Measurements from ENCODE around the gene EPHA3. TPM values are rescaled to one million over a fixed set of nuclear protein-coding genes. Genes with fewer than 3 reads are reported as not detected.

EPHA3 gene
- total RNA-seq, 1 experiment from 2014 or later = 0.74 TPM

- Mint-ChIP-seq H3K36me3 (no peaks in the 10 kb centered on the region), H3K4me3 (no peak overlapping the region), H3K4me1 (no peaks in the 10 kb centered on the region), H3K9me3 (peaks cover 11% of the 10 kb centered on the region; the same call in 1 of the 2 replicates), H3K27me3 (ENCODE audit: low read depth) (no peaks in the 10 kb centered on the region), H3K27ac (no peak overlapping the region; the same call in 1 of the 2 replicates)
- TF ChIP-seq ZNF317 (CRISPR knock-in tag; IDR thresholded peaks at IDR 0.05; ENCODE audit: borderline replicate concordance, low read depth) (no peak), SMAD3 (CRISPR knock-in tag; IDR thresholded peaks at IDR 0.05; ENCODE audit: borderline replicate concordance) (no peak), KAT7 (CRISPR knock-in tag; IDR thresholded peaks at IDR 0.05; ENCODE audit: borderline replicate concordance) (no peak)
- TF ChIP-seq, protein P1, sequence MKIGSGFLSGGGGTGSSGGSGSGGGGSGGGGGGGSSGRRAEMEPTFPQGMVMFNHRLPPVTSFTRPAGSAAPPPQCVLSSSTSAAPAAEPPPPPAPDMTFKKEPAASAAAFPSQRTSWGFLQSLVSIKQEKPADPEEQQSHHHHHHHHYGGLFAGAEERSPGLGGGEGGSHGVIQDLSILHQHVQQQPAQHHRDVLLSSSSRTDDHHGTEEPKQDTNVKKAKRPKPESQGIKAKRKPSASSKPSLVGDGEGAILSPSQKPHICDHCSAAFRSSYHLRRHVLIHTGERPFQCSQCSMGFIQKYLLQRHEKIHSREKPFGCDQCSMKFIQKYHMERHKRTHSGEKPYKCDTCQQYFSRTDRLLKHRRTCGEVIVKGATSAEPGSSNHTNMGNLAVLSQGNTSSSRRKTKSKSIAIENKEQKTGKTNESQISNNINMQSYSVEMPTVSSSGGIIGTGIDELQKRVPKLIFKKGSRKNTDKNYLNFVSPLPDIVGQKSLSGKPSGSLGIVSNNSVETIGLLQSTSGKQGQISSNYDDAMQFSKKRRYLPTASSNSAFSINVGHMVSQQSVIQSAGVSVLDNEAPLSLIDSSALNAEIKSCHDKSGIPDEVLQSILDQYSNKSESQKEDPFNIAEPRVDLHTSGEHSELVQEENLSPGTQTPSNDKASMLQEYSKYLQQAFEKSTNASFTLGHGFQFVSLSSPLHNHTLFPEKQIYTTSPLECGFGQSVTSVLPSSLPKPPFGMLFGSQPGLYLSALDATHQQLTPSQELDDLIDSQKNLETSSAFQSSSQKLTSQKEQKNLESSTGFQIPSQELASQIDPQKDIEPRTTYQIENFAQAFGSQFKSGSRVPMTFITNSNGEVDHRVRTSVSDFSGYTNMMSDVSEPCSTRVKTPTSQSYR (CRISPR knock-in tag; IDR thresholded peaks at IDR 0.05) = no peak
- DNase-seq (ENCODE audit: low spot score) (no peak), ATAC-seq (no peak)
- ChIA-PET POLR2A (interaction anchor here (0.6 to 0.7 kb wide), 2 partner anchors 53 to 311 kb away, joined by 4 to 7 read pairs; no protein-coding TSS in a partner anchor), CTCF (interaction anchor here (0.6 kb wide), 1 partner anchor 1300 kb away, joined by 3 read pairs; no protein-coding TSS in a partner anchor)
These were observed 399.2 kb downstream of the EPHA3 start for GRCh38 chr3:89506462-89507103.

DNA sequence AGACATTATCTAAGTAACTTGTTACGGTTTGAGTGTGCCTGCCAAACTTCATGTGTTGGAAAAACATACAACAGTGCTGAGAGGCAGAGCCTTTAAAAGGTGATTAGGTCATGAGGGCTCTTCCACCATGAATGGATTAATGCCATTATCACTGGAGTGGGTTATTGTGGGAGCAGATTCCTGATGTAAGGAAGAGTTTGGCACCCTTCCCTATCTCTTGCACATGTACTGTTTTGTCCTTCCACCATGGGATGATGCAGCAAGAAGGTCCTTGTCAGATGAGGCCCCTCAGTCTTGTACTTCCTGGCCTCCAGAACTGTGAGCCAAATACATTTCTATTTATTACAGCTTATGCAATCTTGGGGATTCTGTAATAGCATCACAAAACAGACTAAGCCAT is 413.9 kb downstream of the EPHA3 start:
- H3K27me3 Mint-ChIP-seq (ENCODE audit: low read depth) = no peaks in the 10 kb centered on the region
- CTCF ChIA-PET = no interaction called here
- no peaks in the 10 kb centered on the region for H3K36me3 Mint-ChIP-seq
- peaks cover 21% of the 10 kb centered on the region for H3K4me1 Mint-ChIP-seq
- DNase-seq (ENCODE audit: low spot score) = no peak
- POLR2A ChIA-PET = no interaction called here
- no peak for ATAC-seq
- no peak overlapping the region for H3K4me3 Mint-ChIP-seq
- TF ChIP-seq, protein P2, sequence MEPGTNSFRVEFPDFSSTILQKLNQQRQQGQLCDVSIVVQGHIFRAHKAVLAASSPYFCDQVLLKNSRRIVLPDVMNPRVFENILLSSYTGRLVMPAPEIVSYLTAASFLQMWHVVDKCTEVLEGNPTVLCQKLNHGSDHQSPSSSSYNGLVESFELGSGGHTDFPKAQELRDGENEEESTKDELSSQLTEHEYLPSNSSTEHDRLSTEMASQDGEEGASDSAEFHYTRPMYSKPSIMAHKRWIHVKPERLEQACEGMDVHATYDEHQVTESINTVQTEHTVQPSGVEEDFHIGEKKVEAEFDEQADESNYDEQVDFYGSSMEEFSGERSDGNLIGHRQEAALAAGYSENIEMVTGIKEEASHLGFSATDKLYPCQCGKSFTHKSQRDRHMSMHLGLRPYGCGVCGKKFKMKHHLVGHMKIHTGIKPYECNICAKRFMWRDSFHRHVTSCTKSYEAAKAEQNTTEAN (CRISPR knock-in tag; IDR thresholded peaks at IDR 0.05) = no peak
- TF ChIP-seq, protein P3, sequence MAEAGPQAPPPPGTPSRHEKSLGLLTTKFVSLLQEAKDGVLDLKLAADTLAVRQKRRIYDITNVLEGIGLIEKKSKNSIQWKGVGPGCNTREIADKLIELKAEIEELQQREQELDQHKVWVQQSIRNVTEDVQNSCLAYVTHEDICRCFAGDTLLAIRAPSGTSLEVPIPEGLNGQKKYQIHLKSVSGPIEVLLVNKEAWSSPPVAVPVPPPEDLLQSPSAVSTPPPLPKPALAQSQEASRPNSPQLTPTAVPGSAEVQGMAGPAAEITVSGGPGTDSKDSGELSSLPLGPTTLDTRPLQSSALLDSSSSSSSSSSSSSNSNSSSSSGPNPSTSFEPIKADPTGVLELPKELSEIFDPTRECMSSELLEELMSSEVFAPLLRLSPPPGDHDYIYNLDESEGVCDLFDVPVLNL (CRISPR knock-in tag; IDR thresholded peaks at IDR 0.05; ENCODE audit: borderline replicate concordance, low read depth) = no peak
- TF ChIP-seq E2F5 (CRISPR knock-in tag; IDR thresholded peaks at IDR 0.05) (no peak), GTF2I (CRISPR knock-in tag; conservative IDR thresholded peaks at IDR 0.05) (no peak), ZNF263 (CRISPR knock-in tag; IDR thresholded peaks at IDR 0.05; ENCODE audit: low read depth) (no peak)
- no peak overlapping the region for H3K27ac Mint-ChIP-seq
- H3K9me3 Mint-ChIP-seq = no peaks in the 10 kb centered on the region

- no peak overlapping the region for H3K4me3 Mint-ChIP-seq
- ChIA-PET POLR2A (no interaction called here), CTCF (no interaction called here)
- H3K9me3 Mint-ChIP-seq = no peaks in the 10 kb centered on the region
- no peaks in the 10 kb centered on the region for H3K27me3 Mint-ChIP-seq (ENCODE audit: low read depth)
- no peaks in the 10 kb centered on the region for H3K36me3 Mint-ChIP-seq
- peaks cover 30% of the 10 kb centered on the region for H3K4me1 Mint-ChIP-seq
- DNase-seq (ENCODE audit: low spot score) = no peak
- ATAC-seq = no peak
- no peak overlapping the region for H3K27ac Mint-ChIP-seq
- TF ChIP-seq MYBL2 (CRISPR knock-in tag; IDR thresholded peaks at IDR 0.05) = no peak
- TF ChIP-seq ELF4 (CRISPR knock-in tag; IDR thresholded peaks at IDR 0.05; ENCODE audit: low read depth) = no peak
- TF ChIP-seq ZNF232 (CRISPR knock-in tag; IDR thresholded peaks at IDR 0.05) = no peak
- TF ChIP-seq JUN (CRISPR knock-in tag; IDR thresholded peaks at IDR 0.05) = no peak
- TF ChIP-seq NR1H2 (CRISPR knock-in tag; IDR thresholded peaks at IDR 0.05) = no peak
- TF ChIP-seq NFATC4 (CRISPR knock-in tag; IDR thresholded peaks at IDR 0.05) = no peak
- TF ChIP-seq IRF1 (CRISPR knock-in tag; IDR thresholded peaks at IDR 0.05) = no peak
- TF ChIP-seq, protein P4, sequence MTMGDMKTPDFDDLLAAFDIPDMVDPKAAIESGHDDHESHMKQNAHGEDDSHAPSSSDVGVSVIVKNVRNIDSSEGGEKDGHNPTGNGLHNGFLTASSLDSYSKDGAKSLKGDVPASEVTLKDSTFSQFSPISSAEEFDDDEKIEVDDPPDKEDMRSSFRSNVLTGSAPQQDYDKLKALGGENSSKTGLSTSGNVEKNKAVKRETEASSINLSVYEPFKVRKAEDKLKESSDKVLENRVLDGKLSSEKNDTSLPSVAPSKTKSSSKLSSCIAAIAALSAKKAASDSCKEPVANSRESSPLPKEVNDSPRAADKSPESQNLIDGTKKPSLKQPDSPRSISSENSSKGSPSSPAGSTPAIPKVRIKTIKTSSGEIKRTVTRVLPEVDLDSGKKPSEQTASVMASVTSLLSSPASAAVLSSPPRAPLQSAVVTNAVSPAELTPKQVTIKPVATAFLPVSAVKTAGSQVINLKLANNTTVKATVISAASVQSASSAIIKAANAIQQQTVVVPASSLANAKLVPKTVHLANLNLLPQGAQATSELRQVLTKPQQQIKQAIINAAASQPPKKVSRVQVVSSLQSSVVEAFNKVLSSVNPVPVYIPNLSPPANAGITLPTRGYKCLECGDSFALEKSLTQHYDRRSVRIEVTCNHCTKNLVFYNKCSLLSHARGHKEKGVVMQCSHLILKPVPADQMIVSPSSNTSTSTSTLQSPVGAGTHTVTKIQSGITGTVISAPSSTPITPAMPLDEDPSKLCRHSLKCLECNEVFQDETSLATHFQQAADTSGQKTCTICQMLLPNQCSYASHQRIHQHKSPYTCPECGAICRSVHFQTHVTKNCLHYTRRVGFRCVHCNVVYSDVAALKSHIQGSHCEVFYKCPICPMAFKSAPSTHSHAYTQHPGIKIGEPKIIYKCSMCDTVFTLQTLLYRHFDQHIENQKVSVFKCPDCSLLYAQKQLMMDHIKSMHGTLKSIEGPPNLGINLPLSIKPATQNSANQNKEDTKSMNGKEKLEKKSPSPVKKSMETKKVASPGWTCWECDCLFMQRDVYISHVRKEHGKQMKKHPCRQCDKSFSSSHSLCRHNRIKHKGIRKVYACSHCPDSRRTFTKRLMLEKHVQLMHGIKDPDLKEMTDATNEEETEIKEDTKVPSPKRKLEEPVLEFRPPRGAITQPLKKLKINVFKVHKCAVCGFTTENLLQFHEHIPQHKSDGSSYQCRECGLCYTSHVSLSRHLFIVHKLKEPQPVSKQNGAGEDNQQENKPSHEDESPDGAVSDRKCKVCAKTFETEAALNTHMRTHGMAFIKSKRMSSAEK (CRISPR knock-in tag; IDR thresholded peaks at IDR 0.05; ENCODE audit: borderline replicate concordance) = no peak
- no peak for TF ChIP-seq RELA (CRISPR knock-in tag; IDR thresholded peaks at IDR 0.05; ENCODE audit: borderline replicate concordance)
- no peak for TF ChIP-seq CBFB (CRISPR knock-in tag; IDR thresholded peaks at IDR 0.05; ENCODE audit: low read depth)
- no peak for TF ChIP-seq SP1 (CRISPR knock-in tag; conservative IDR thresholded peaks at IDR 0.05)
These were observed 414.7 kb downstream of the EPHA3 start for GRCh38 chr3:89522155-89522554.

All from WTC11 (cell line).